Measurements from ENCODE around the gene HECTD4. TPM values are rescaled to one million over a fixed set of nuclear protein-coding genes. Genes with fewer than 3 reads are reported as not detected.
A peak's percentile ranks its signal among the peaks of the same experiment; 100 is the strongest.

The HECTD4 gene
- total RNA-seq, 1 experiment from 2014 or later, result 30.0 TPM

GRCh38 chr12:112115259-112116045, 266.8 kb downstream of the HECTD4 start:
- Histone ChIP-seq H4K20me1 (ENCODE audit: control insufficient read depth, insufficient read depth, insufficient read length) (no peaks in the 10 kb centered on the region), H2BK12ac (ENCODE audit: insufficient read length, low read depth, low read length) (no peak overlapping the region), H3K9ac (ENCODE audit: extremely low read depth, insufficient read length, low read length) (no peak overlapping the region), H3K56ac (ENCODE audit: insufficient read length, low read depth, low read length) (no peak overlapping the region), H3K27ac (ENCODE audit: insufficient read length, low read depth, low read length) (no peak overlapping the region), H2BK20ac (ENCODE audit: low read depth, low read length, poor library complexity, severe bottlenecking) (no peak overlapping the region), H3K79me1 (ENCODE audit: insufficient read depth, low read depth, low read length, poor library complexity, severe bottlenecking) (no peaks in the 10 kb centered on the region), H2BK15ac (ENCODE audit: low read depth, low read length) (no peak overlapping the region), H2AK5ac (ENCODE audit: insufficient read length, low read length) (no peak overlapping the region), H3K4me1 (ENCODE audit: insufficient read depth, low read length) (peaks cover 2% of the 10 kb centered on the region; the same call in 1 of the 2 replicates), H2BK120ac (ENCODE audit: low read depth, low read length, poor library complexity, severe bottlenecking) (no peak overlapping the region), H4K8ac (replicated peaks; ENCODE audit: insufficient read length, low read depth, low read length) (no peak overlapping the region), H3K4me2 (ENCODE audit: insufficient read depth, insufficient read length, low read length) (no peak overlapping the region), H3K27me3 (ENCODE audit: insufficient read depth, low read length) (no peaks in the 10 kb centered on the region), H3K14ac (ENCODE audit: insufficient read depth, low read length) (no peak overlapping the region), H3K18ac (ENCODE audit: insufficient read length, low read depth, low read length) (no peak overlapping the region), H2AFZ (ENCODE audit: low read length) (no peak overlapping the region), H4K5ac (ENCODE audit: insufficient read length, low read depth, low read length) (no peak overlapping the region), H3K9me3 (ENCODE audit: control insufficient read depth, low read depth, low read length) (no peaks in the 10 kb centered on the region), H3T11ph (ENCODE audit: low read length) (no peak overlapping the region), H3K23me2 (ENCODE audit: insufficient read length, low read depth, low read length, poor library complexity, severe bottlenecking) (no peaks in the 10 kb centered on the region), H4K91ac (ENCODE audit: insufficient read length, low read depth, low read length) (no peak overlapping the region), H2BK5ac (ENCODE audit: insufficient read length, low read length) (no peak overlapping the region), H3K79me2 (ENCODE audit: insufficient read depth, low read length) (no peaks in the 10 kb centered on the region), H3K4ac (ENCODE audit: low read depth, low read length) (no peak overlapping the region), H3K23ac (ENCODE audit: insufficient read length, low read depth, low read length) (no peak overlapping the region)
- no peak overlapping the region for H3K4me3 Mint-ChIP-seq
- no peak for DNase-seq
- H3K4me1 Mint-ChIP-seq, result peaks cover 22 to 25% of the 10 kb centered on the region in 2 experiments
- no peaks in the 10 kb centered on the region for H3K9me3 Mint-ChIP-seq
- H3K36me3 Mint-ChIP-seq (ENCODE audit: insufficient read depth in 1 of 3, low read depth in 3 of 3), result no peaks in the 10 kb centered on the region
- no peaks in the 10 kb centered on the region for H3K27me3 Mint-ChIP-seq (ENCODE audit: low read depth)
- no peak for TF ChIP-seq CTCF (conservative IDR thresholded peaks at IDR 0.05)
- WGBS (ENCODE audit: extremely low coverage, insufficient read length, low lambda C conversion rate), result no CpG with 5 or more reads among the region's 6 CpGs
- peak overlapping the region in 2 of 3 experiments; percentile 51 to 72; a peak in 1 of 7 replicates for H3K27ac Mint-ChIP-seq

Data from H9 (cell line).